IMR-90 (cell line): ENCODE results near the gene GFOD2. TPM values are rescaled to one million over a fixed set of nuclear protein-coding genes. Genes with fewer than 3 reads are reported as not detected.

Source experiments
- ATAC-seq: fragments of 200-7000 bp; cut with Tn5 transposase; 2 replicates; pipeline ENCODE4 v1.9.1; 2020; ENCODE audit warnings: low read depth, mild to moderate bottlenecking, moderate library complexity
- BruUV-seq: library from RNA; stranded (reverse); fragments of 400-500 nt; replicated peaks from 2 replicates; lab custom pipeline; 2021; lab: Mats Ljungman, UMichigan
- CTCF ChIA-PET: fragments of 300-600 bp; formaldehyde crosslinking; extraction: SDS; loops from one replicate; lab custom pipeline; 2021; ENCODE audit warnings: antibody characterized with exemption; lab: Yijun Ruan, JAX
- POLR2A ChIA-PET: fragments of 300-600 bp; sonication (Branson Sonifier 250); formaldehyde crosslinking; loops from one replicate; lab custom pipeline; 2022; ENCODE audit warnings: antibody characterized with exemption; ENCODE audit not compliant: unreplicated experiment; lab: Charles Lee
- DNase-seq: peaks from one replicate; pipeline ENCODE4 v3.0.0; 2013
- H2AFZ ChIP-seq: replicated peaks from 2 replicates; pipeline ENCODE3; 2013; ENCODE audit warnings: low read length, mild to moderate bottlenecking; ENCODE audit not compliant: poor library complexity
- H2AK5ac ChIP-seq: 2 replicates; pipeline ENCODE4 v1.6.1; 2013; ENCODE audit warnings: low read depth, low read length, inconsistent platforms
- H2AK9ac ChIP-seq: replicated peaks from 2 replicates; pipeline ENCODE3; 2013; ENCODE audit warnings: mild to moderate bottlenecking, low read depth, low read length, moderate library complexity; ENCODE audit not compliant: poor library complexity
- H2BK120ac ChIP-seq: 2 replicates; pipeline ENCODE4 v1.6.1; 2013; ENCODE audit warnings: low read depth, low read length, inconsistent platforms
- H2BK15ac ChIP-seq: 3 replicates; pipeline ENCODE4 v1.6.1; 2013; ENCODE audit warnings: low read depth, low read length, inconsistent platforms
- H2BK20ac ChIP-seq: 2 replicates; pipeline ENCODE4 v1.6.1; 2013; ENCODE audit warnings: low read depth, mild to moderate bottlenecking, inconsistent platforms, low read length, moderate library complexity
- H2BK5ac ChIP-seq: 2 replicates; pipeline ENCODE4 v1.6.1; 2013; ENCODE audit warnings: mild to moderate bottlenecking, low read depth, low read length, inconsistent platforms; ENCODE audit not compliant: poor library complexity, severe bottlenecking
- H3K14ac ChIP-seq: replicated peaks from 2 replicates; pipeline ENCODE4 v1.6.1; 2013; ENCODE audit warnings: low read depth, low read length, inconsistent platforms
- H3K18ac ChIP-seq: 2 replicates; pipeline ENCODE4 v1.6.1; 2013; ENCODE audit warnings: low read depth, low read length, control low read depth
- H3K23ac ChIP-seq: 2 replicates; pipeline ENCODE4 v1.6.1; 2013; ENCODE audit warnings: low read depth, low read length, inconsistent platforms
- H3K27ac ChIP-seq: 2 replicates; pipeline ENCODE4 v1.5.1; 2013; ENCODE audit warnings: mild to moderate bottlenecking, control low read depth, low read length; ENCODE audit not compliant: insufficient read depth
- H3K27me3 ChIP-seq: 2 replicates; pipeline ENCODE4 v1.6.1; 2013; ENCODE audit warnings: low read length; ENCODE audit not compliant: control insufficient read depth, insufficient read depth
- H3K36me3 ChIP-seq: 2 replicates; pipeline ENCODE4 v1.6.1; 2013; ENCODE audit warnings: low read length, mixed read lengths; ENCODE audit not compliant: control insufficient read depth, insufficient read depth
- H3K4ac ChIP-seq: 2 replicates; pipeline ENCODE4 v1.6.1; 2013; ENCODE audit warnings: low read depth, low read length, inconsistent platforms
- H3K4me1 ChIP-seq: 2 replicates; pipeline ENCODE4 v1.6.1; 2013; ENCODE audit warnings: low read length, mixed read lengths; ENCODE audit not compliant: control insufficient read depth, insufficient read depth
- H3K4me2 ChIP-seq: 2 replicates; pipeline ENCODE4 v1.6.1; 2013; ENCODE audit warnings: low read depth, mild to moderate bottlenecking, control low read depth, low read length, moderate library complexity
- H3K4me3 ChIP-seq: 2 replicates; pipeline ENCODE4 v1.5.1; 2013; ENCODE audit warnings: low read depth, mild to moderate bottlenecking, control low read depth, low read length, moderate library complexity; ENCODE audit not compliant: insufficient read depth
- H3K56ac ChIP-seq: 2 replicates; pipeline ENCODE4 v1.6.1; 2013; ENCODE audit warnings: low read length, inconsistent platforms; ENCODE audit not compliant: insufficient read depth; ENCODE audit errors: extremely low read depth
- H3K79me1 ChIP-seq, 2 experiments: 2 replicates each; pipeline ENCODE4 v1.6.1; 2013; ENCODE audit warnings: low read length in 2 of 2, inconsistent platforms in 1 of 2, low read depth in 1 of 2
- H3K9ac ChIP-seq: 2 replicates; pipeline ENCODE4 v1.6.1; 2013; ENCODE audit warnings: low read depth, low read length, control low read depth
- H3K9me1 ChIP-seq: 2 replicates; pipeline ENCODE4 v1.6.1; 2013; ENCODE audit warnings: low read length, inconsistent platforms; ENCODE audit not compliant: insufficient read depth
- H3K9me3 ChIP-seq: 2 replicates; pipeline ENCODE4 v1.6.1; 2013; ENCODE audit warnings: low read length; ENCODE audit not compliant: control insufficient read depth, insufficient read depth
- H4K20me1 ChIP-seq: 2 replicates; pipeline ENCODE4 v1.6.1; 2013; ENCODE audit warnings: low read length, inconsistent platforms; ENCODE audit not compliant: insufficient read depth
- H4K5ac ChIP-seq: 2 replicates; pipeline ENCODE4 v1.6.1; 2013; ENCODE audit warnings: mild to moderate bottlenecking, low read depth, low read length, control low read depth
- H4K8ac ChIP-seq, 2 experiments: 2 replicates each; pipeline ENCODE4 v1.6.1; 2013; ENCODE audit warnings: low read depth in 2 of 2, low read length in 2 of 2, control low read depth in 1 of 2, inconsistent platforms in 1 of 2
- H4K91ac ChIP-seq: 2 replicates; pipeline ENCODE4 v1.6.1; 2013; ENCODE audit warnings: low read depth, low read length, inconsistent platforms; ENCODE audit not compliant: insufficient read depth
- BHLHE40 ChIP-seq: fragments of 150-350 bp; IDR thresholded peaks from 2 replicates; pipeline ENCODE4 v1.6.1; 2016; ENCODE audit warnings: mild to moderate bottlenecking, low read depth, low read length
- CEBPB ChIP-seq: IDR thresholded peaks from 2 replicates; pipeline ENCODE4 v1.6.1; 2012; ENCODE audit warnings: low read depth, low read length, improper control_type of control experiment
- CHD1 ChIP-seq: IDR thresholded peaks from 2 replicates; pipeline ENCODE4 v1.6.1; 2012; ENCODE audit warnings: low read depth, low read length, improper control_type of control experiment
- FOS ChIP-seq: fragments of 150-350 bp; IDR thresholded peaks from 2 replicates; pipeline ENCODE4 v1.6.1; 2016; ENCODE audit warnings: low read depth, low read length
- MAFK ChIP-seq: IDR thresholded peaks from 2 replicates; pipeline ENCODE4 v1.6.1; 2012; ENCODE audit warnings: low read depth, low read length, improper control_type of control experiment
- MAZ ChIP-seq: IDR thresholded peaks from 2 replicates; pipeline ENCODE4 v1.6.1; 2012; ENCODE audit warnings: low read depth, mild to moderate bottlenecking, low read length, improper control_type of control experiment, moderate library complexity, borderline replicate concordance
- MXI1 ChIP-seq: IDR thresholded peaks from 2 replicates; pipeline ENCODE4 v1.6.1; 2012; ENCODE audit warnings: low read depth, mild to moderate bottlenecking, low read length, moderate library complexity, borderline replicate concordance
- NFE2L2 ChIP-seq: fragments of 150-350 bp; IDR thresholded peaks from 2 replicates; pipeline ENCODE4 v1.6.1; 2016; ENCODE audit warnings: low read depth, mild to moderate bottlenecking, low read length
- POLR2A ChIP-seq: IDR thresholded peaks from 2 replicates; pipeline ENCODE4 v1.6.1; 2012; ENCODE audit warnings: mild to moderate bottlenecking, low read depth, low read length
- RAD21 ChIP-seq: IDR thresholded peaks from 2 replicates; pipeline ENCODE4 v1.6.1; 2012; ENCODE audit warnings: low read length, improper control_type of control experiment
- RCOR1 ChIP-seq: IDR thresholded peaks from 2 replicates; pipeline ENCODE4 v1.6.1; 2012; ENCODE audit warnings: mild to moderate bottlenecking, low read length, improper control_type of control experiment; ENCODE audit not compliant: insufficient replicate concordance
- RFX5 ChIP-seq: IDR thresholded peaks from 2 replicates; pipeline ENCODE4 v1.8.0; 2012; ENCODE audit warnings: low read depth, mild to moderate bottlenecking, low read length, moderate library complexity
- SMC3 ChIP-seq: fragments of 150-350 bp; IDR thresholded peaks from 2 replicates; pipeline ENCODE4 v1.6.1; 2016; ENCODE audit warnings: low read depth, mild to moderate bottlenecking, antibody characterized with exemption, low read length, moderate library complexity
- WGBS, 2 experiments: methylation state at CpG; one replicate each; pipeline versions ENCODE4 v1.1.5 to v1.1.7; 2013; ENCODE audit warnings: missing lambda C conversion rate in 2 of 2; ENCODE audit not compliant: insufficient read length in 1 of 2; ENCODE audit errors: extremely low coverage in 2 of 2; 5-methylcytosine and 5-hydroxymethylcytosine counted together
- dilution Hi-C: fragments of 300-500 bp; cut with HindIII; formaldehyde crosslinking; loops from one replicate; pipeline ENCODE4 v1.14.3; 2018; ENCODE audit warnings: low sequenced_read_pairs; ENCODE audit not compliant: unreplicated experiment
- in situ Hi-C: fragments of 300-500 bp; cut with MboI; formaldehyde crosslinking; loops from 3 replicates; pipeline ENCODE4 v1.14.3; 2019; ENCODE audit warnings: low sequenced_read_pairs, inconsistent platforms, mixed read lengths
- intact Hi-C: fragments of 100-400 bp; cut with micrococcal nuclease; formaldehyde crosslinking; loops from 2 replicates; pipeline ENCODE4 v1.10.0; 2022
- polyA plus RNA-seq, 3 experiments: library from polyadenylated mRNA; depleted of rRNA; stranded (reverse); fragments of >200 nt; gene quantifications; 2 replicates each; pipeline ENCODE4 v1.2.3, GENCODE V29; 2012; ENCODE audit warnings: low replicate concordance in 1 of 3
- total RNA-seq: library from RNA; depleted of rRNA; stranded (reverse); fragments of >200 nt; gene quantifications from 2 replicates; pipeline ENCODE4 v1.2.3, GENCODE V29; 2012
- TF ChIP-seq, protein P1 (sequence below): fragments of 150-350 bp; IDR thresholded peaks from 2 replicates; pipeline ENCODE4 v1.6.1; 2017; ENCODE audit warnings: mild to moderate bottlenecking, antibody characterized with exemption, low read length, low read depth
- TF ChIP-seq, protein P2 (sequence below): conservative IDR thresholded peaks from 2 replicates; pipeline ENCODE4 v1.5.1; 2012; ENCODE audit warnings: mild to moderate bottlenecking, low read depth, low read length, improper control_type of control experiment
- TF ChIP-seq, protein P3 (sequence below): fragments of 150-350 bp; IDR thresholded peaks from 2 replicates; pipeline ENCODE4 v1.6.1; 2016; ENCODE audit warnings: low read depth, mild to moderate bottlenecking, low read length, moderate library complexity, borderline replicate concordance

The GFOD2 gene
- total and polyA plus RNA-seq, 2 of the 4 experiments (the other 2 are of a cell fraction) = 12.3 to 18.1 TPM

DNA sequence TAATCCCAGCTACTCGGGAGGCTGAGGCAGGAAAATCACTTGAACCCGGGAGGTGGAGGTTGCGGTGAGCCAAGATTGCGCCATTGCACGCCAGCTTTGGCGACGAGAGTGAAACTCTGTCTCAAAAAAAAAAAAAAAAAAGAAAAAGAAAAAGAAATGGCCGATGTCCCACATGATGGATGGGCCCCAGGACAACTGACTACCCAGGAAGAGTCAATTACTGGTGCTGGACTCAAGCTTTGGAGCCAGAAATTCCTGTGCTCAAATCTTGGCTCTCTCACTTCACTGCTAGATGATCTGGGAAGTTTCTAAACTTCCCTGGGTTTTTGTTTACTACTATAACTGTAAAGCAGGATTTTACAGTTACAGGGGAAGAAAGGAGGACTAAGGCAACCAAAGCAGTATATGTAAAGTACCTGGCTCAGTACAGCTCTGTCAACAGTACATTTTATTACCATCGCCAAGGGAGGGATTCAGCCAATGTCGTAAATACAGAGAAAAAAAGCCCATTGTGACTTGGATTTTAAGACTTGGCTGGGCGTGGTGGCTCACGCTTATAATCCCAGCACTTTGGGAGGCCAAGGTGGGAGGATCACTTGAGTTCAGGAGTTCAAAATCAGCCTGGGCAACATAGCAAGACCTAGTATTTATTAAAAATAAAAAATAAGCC is 40.6 kb downstream of the GFOD2 start:
- H3K36me3 ChIP-seq = peaks cover 16% of the 10 kb centered on the region
- no peaks in the 10 kb centered on the region for H3K9me3 ChIP-seq
- no peak overlapping the region for H4K5ac ChIP-seq
- H3K4ac ChIP-seq = no peak overlapping the region
- no peaks in the 10 kb centered on the region for H3K27me3 ChIP-seq
- H4K20me1 ChIP-seq = no peaks in the 10 kb centered on the region
- H2BK15ac ChIP-seq = no peak overlapping the region
- H2BK5ac ChIP-seq = no peak overlapping the region
- peaks cover under 1% of the 10 kb centered on the region; the same call in 1 of the 2 replicates for H3K4me1 ChIP-seq
- H3K9me1 ChIP-seq = peaks cover 7% of the 10 kb centered on the region; the same call in 1 of the 2 replicates
- no peak overlapping the region for H3K14ac ChIP-seq
- no peak overlapping the region for H3K9ac ChIP-seq
- peaks cover 0 to 17% of the 10 kb centered on the region in 2 experiments; a peak in 2 of 4 replicates for H3K79me1 ChIP-seq
- BruUV-seq = no TSS peak
- intact Hi-C loops = loop anchor here (10.0 kb wide), 1 partner anchor 356 kb away; no protein-coding TSS in a partner anchor
- CTCF ChIA-PET = no interaction called here
- dilution Hi-C loops = no loop called here
- POLR2A ChIA-PET = no interaction called here
- no peak overlapping the region for H3K56ac ChIP-seq
- no peak overlapping the region for H2BK120ac ChIP-seq
- in situ Hi-C loops = no loop called here
- H3K4me2 ChIP-seq = no peak overlapping the region
- WGBS, 2 experiments = no CpG with 5 or more reads among the region's 12 CpGs
- no peak overlapping the region for H2AFZ ChIP-seq
- H3K23ac ChIP-seq = no peak overlapping the region
- H4K8ac ChIP-seq = no peak overlapping the region
- no peak for ATAC-seq
- no peak overlapping the region for H4K91ac ChIP-seq
- no peak overlapping the region for H2BK20ac ChIP-seq
- DNase-seq = no peak
- no peak overlapping the region for H3K4me3 ChIP-seq
- no peak overlapping the region for H2AK9ac ChIP-seq
- no peak overlapping the region for H3K27ac ChIP-seq
- no peak overlapping the region for H3K18ac ChIP-seq
- TF ChIP-seq, protein P1, sequence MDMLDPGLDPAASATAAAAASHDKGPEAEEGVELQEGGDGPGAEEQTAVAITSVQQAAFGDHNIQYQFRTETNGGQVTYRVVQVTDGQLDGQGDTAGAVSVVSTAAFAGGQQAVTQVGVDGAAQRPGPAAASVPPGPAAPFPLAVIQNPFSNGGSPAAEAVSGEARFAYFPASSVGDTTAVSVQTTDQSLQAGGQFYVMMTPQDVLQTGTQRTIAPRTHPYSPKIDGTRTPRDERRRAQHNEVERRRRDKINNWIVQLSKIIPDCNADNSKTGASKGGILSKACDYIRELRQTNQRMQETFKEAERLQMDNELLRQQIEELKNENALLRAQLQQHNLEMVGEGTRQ = no peak
- TF ChIP-seq CHD1 (no peak), RFX5 (no peak), RCOR1 (no peak), MAZ (no peak), MXI1 (no peak), FOS (no peak), NFE2L2 (no peak), RAD21 (no peak), MAFK (no peak), SMC3 (no peak), CEBPB (no peak), BHLHE40 (no peak), POLR2A (no peak)
- TF ChIP-seq, protein P2, sequence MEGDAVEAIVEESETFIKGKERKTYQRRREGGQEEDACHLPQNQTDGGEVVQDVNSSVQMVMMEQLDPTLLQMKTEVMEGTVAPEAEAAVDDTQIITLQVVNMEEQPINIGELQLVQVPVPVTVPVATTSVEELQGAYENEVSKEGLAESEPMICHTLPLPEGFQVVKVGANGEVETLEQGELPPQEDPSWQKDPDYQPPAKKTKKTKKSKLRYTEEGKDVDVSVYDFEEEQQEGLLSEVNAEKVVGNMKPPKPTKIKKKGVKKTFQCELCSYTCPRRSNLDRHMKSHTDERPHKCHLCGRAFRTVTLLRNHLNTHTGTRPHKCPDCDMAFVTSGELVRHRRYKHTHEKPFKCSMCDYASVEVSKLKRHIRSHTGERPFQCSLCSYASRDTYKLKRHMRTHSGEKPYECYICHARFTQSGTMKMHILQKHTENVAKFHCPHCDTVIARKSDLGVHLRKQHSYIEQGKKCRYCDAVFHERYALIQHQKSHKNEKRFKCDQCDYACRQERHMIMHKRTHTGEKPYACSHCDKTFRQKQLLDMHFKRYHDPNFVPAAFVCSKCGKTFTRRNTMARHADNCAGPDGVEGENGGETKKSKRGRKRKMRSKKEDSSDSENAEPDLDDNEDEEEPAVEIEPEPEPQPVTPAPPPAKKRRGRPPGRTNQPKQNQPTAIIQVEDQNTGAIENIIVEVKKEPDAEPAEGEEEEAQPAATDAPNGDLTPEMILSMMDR = no peak
- TF ChIP-seq, protein P3, sequence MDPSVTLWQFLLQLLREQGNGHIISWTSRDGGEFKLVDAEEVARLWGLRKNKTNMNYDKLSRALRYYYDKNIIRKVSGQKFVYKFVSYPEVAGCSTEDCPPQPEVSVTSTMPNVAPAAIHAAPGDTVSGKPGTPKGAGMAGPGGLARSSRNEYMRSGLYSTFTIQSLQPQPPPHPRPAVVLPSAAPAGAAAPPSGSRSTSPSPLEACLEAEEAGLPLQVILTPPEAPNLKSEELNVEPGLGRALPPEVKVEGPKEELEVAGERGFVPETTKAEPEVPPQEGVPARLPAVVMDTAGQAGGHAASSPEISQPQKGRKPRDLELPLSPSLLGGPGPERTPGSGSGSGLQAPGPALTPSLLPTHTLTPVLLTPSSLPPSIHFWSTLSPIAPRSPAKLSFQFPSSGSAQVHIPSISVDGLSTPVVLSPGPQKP = no peak
- no peak overlapping the region for H2AK5ac ChIP-seq
